HL-60 (cell line): Measurements from ENCODE around the gene IRS2.

Experiments used
- CTCF ChIP-seq: IDR thresholded peaks from one replicate; pipeline ENCODE4 v1.5.1; 2011; ENCODE audit warnings: low read length, control low read depth, inconsistent platforms; ENCODE audit not compliant: insufficient read depth
- POLR2AphosphoS5 ChIP-seq: IDR thresholded peaks from 2 replicates; pipeline ENCODE4 v1.6.1; 2012; ENCODE audit warnings: low read depth
- REST ChIP-seq: IDR thresholded peaks from 2 replicates; pipeline ENCODE4 v1.6.1; 2012; ENCODE audit warnings: low read depth; ENCODE audit not compliant: insufficient replicate concordance

GRCh38 chr13:109735436-109735966 is 50.9 kb downstream of the IRS2 start:
- TF ChIP-seq CTCF (no peak), REST (no peak), POLR2AphosphoS5 (no peak)
